HG02840 (cell line): ENCODE results near the gene KRTAP10-2.
"Not testable (repeated sequence)": the region's sequence is repeated elsewhere in the genome, so short reads cannot be mapped to it uniquely, and the experiment has no call there.

Experiments used
- ATAC-seq: cut with Tn5 transposase; IDR thresholded peaks from one replicate; pipeline ENCODE4 v1.9.1; 2021; ENCODE audit warnings: mild to moderate bottlenecking, moderate library complexity, moderate number of reproducible peaks; ENCODE audit not compliant: unreplicated experiment, low FRiP score

Gene KRTAP10-2

GRCh38 chr21:44551340-44551961, at the start of gene KRTAP10-2:
KRTAP10-2 (minus strand) TSS chr21:44551505; CDS start chr21:44551458, 47 bp downstream.
- ATAC-seq, result no peak

- not testable (repeated sequence) for ATAC-seq
Measured at GRCh38 chr21:44601091-44601490, 49.8 kb upstream of the KRTAP10-2 start.

GRCh38 chr21:44600118-44600978, 49.0 kb upstream of the KRTAP10-2 start, which contains the start of gene KRTAP10-7:
KRTAP10-7 (plus strand) TSS chr21:44600597; CDS start chr21:44600622, 25 bp downstream.
- ATAC-seq, result not testable (repeated sequence)

- no peak for ATAC-seq
Measured at GRCh38 chr21:44599264-44600029, 48.1 kb upstream of the KRTAP10-2 start.

- no peak for ATAC-seq
Measured at GRCh38 chr21:44598061-44598460, 46.8 kb upstream of the KRTAP10-2 start.

- ATAC-seq, result no peak
Measured at GRCh38 chr21:44596068-44596725, 44.9 kb upstream of the KRTAP10-2 start.

GRCh38 chr21:44595524-44595923, 44.2 kb upstream of the KRTAP10-2 start:
- ATAC-seq, result no peak

GRCh38 chr21:44594406-44594916, 43.2 kb upstream of the KRTAP10-2 start:
- no peak for ATAC-seq

GRCh38 chr21:44593598-44594405, 42.5 kb upstream of the KRTAP10-2 start:
- ATAC-seq, result no peak

- no peak for ATAC-seq
Measured at GRCh38 chr21:44592446-44593311, 41.4 kb upstream of the KRTAP10-2 start, which contains the start of gene KRTAP10-6. KRTAP10-6 (minus strand) TSS chr21:44592505; CDS start chr21:44592484, 21 bp downstream.

- ATAC-seq, result not testable (repeated sequence)
Measured at GRCh38 chr21:44591801-44592130, 40.5 kb upstream of the KRTAP10-2 start.

GRCh38 chr21:44590897-44591800, 39.8 kb upstream of the KRTAP10-2 start:
- ATAC-seq, result not testable (repeated sequence)

- ATAC-seq, result no peak
Measured at GRCh38 chr21:44590311-44590721, 39.0 kb upstream of the KRTAP10-2 start.

- no peak for ATAC-seq
Measured at GRCh38 chr21:44589586-44590305, 38.4 kb upstream of the KRTAP10-2 start.

GRCh38 chr21:44589094-44589493, 37.8 kb upstream of the KRTAP10-2 start:
- ATAC-seq, result no peak

- no peak for ATAC-seq
Measured at GRCh38 chr21:44585892-44586291, 34.6 kb upstream of the KRTAP10-2 start.

- ATAC-seq, result no peak
Measured at GRCh38 chr21:44583800-44584147, 32.5 kb upstream of the KRTAP10-2 start.
